GM12878 (cell line): ENCODE results near the gene GBA3. TPM values are rescaled to one million over a fixed set of nuclear protein-coding genes. Genes with fewer than 3 reads are reported as not detected.

Experiments
- ATAC-seq: fragments of 200-7000 bp; cut with Tn5 transposase; 3 replicates; pipeline ENCODE4 v1.9.1; 2020; ENCODE audit warnings: mild to moderate bottlenecking, moderate library complexity
- BruUV-seq: library from RNA; stranded (reverse); fragments of 400-500 nt; replicated peaks from 2 replicates; lab custom pipeline; 2021; lab: Mats Ljungman, UMichigan
- CTCF ChIA-PET: fragments of 300-600 bp; sonication (Branson Sonifier 250); formaldehyde crosslinking; extraction: SDS; loops from one replicate; lab custom pipeline; 2021; ENCODE audit warnings: inconsistent platforms; lab: Yijun Ruan, JAX
- POLR2A ChIA-PET: fragments of 350-600 bp; formaldehyde crosslinking; extraction: SDS; loops from one replicate; lab custom pipeline; 2021; ENCODE audit warnings: inconsistent platforms; lab: Charles Lee
- RAD21 ChIA-PET: fragments of 300-600 bp; sonication (Branson Sonifier 250); formaldehyde crosslinking; loops from one replicate; lab custom pipeline; 2023; ENCODE audit warnings: antibody characterized with exemption; ENCODE audit not compliant: unreplicated experiment; lab: Charles Lee
- SMC1A ChIA-PET: fragments of 300-600 bp; sonication (Branson Sonifier 250); formaldehyde crosslinking; loops from one replicate; lab custom pipeline; 2023; ENCODE audit not compliant: unreplicated experiment, uncharacterized antibody; lab: Charles Lee
- DNase-seq: peaks from one replicate; pipeline ENCODE4 v3.0.0-alpha.2; 2011; ENCODE audit warnings: low read depth, low spot score
- FAIRE-seq: peaks from 3 replicates; lab custom pipeline; 2011; peaks lifted over from hg19 to GRCh38; lab: Jason Lieb, UNC
- H2AFZ ChIP-seq: 2 replicates; pipeline ENCODE4 v1.6.0; 2011; ENCODE audit warnings: low read depth, low read length, control low read depth; ENCODE audit not compliant: control insufficient read depth
- H3K27ac ChIP-seq: 2 replicates; pipeline ENCODE4 v1.5.1; 2011; ENCODE audit warnings: control low read depth; ENCODE audit not compliant: control insufficient read depth, insufficient read depth
- H3K27me3 ChIP-seq, 2 experiments: replicated peaks in 1 of 2; 2 replicates each; pipeline versions ENCODE4 v1.6.0 to v1.6.1; 2011; ENCODE audit warnings: low read length in 1 of 2; ENCODE audit not compliant: control insufficient read depth in 2 of 2, insufficient read depth in 2 of 2
- H3K36me3 ChIP-seq, 2 experiments: 2 replicates each; pipeline ENCODE4 v1.5.1; 2011; ENCODE audit warnings: low read length in 1 of 2; ENCODE audit not compliant: control insufficient read depth in 2 of 2, insufficient read depth in 2 of 2
- H3K4me1 ChIP-seq: 2 replicates; pipeline ENCODE4 v1.6.1; 2011; ENCODE audit warnings: mild to moderate bottlenecking, low read length, moderate library complexity, mixed read lengths; ENCODE audit not compliant: control insufficient read depth, insufficient read depth
- H3K4me2 ChIP-seq: 2 replicates; pipeline ENCODE4 v1.6.0; 2011; ENCODE audit warnings: control low read depth; ENCODE audit not compliant: control insufficient read depth, insufficient read depth
- H3K4me3 ChIP-seq: fragments of 200-600 bp; sonication (generic); 2 replicates; pipeline ENCODE4 v1.5.1; 2016
- H3K79me2 ChIP-seq: 2 replicates; pipeline ENCODE4 v1.6.0; 2011; ENCODE audit warnings: low read length; ENCODE audit not compliant: control insufficient read depth, insufficient read depth
- H3K9ac ChIP-seq: 2 replicates; pipeline ENCODE4 v1.8.0; 2011; ENCODE audit warnings: low read length, control low read depth, mixed read lengths; ENCODE audit not compliant: control insufficient read depth, insufficient read depth
- H3K9me3 ChIP-seq: replicated peaks from 3 replicates; pipeline ENCODE4 v1.5.1; 2011; ENCODE audit warnings: mild to moderate bottlenecking, low read length; ENCODE audit not compliant: control insufficient read depth, insufficient read depth
- H4K20me1 ChIP-seq: 2 replicates; pipeline ENCODE4 v1.6.0; 2011; ENCODE audit not compliant: control insufficient read depth, insufficient read depth
- GATAD2B ChIP-seq: fragments of 450-650 bp; conservative IDR thresholded peaks from 2 replicates; pipeline ENCODE4 v1.6.1; 2017; ENCODE audit warnings: low read depth, mild to moderate bottlenecking, moderate library complexity
- KDM1A ChIP-seq: fragments of 200-600 bp; sonication (generic); IDR thresholded peaks from 2 replicates; pipeline ENCODE4 v1.6.1; 2016; ENCODE audit warnings: borderline replicate concordance
- MEF2A ChIP-seq: IDR thresholded peaks from 2 replicates; pipeline ENCODE4 v1.6.1; 2011; ENCODE audit warnings: low read depth, mild to moderate bottlenecking, low read length, moderate library complexity; ENCODE audit not compliant: insufficient read depth
- MYC ChIP-seq: IDR thresholded peaks from 2 replicates; pipeline ENCODE4 v1.6.1; 2011; ENCODE audit warnings: mild to moderate bottlenecking, low read length, moderate library complexity, inconsistent platforms; ENCODE audit not compliant: insufficient read depth, insufficient replicate concordance, insufficient read length, severe bottlenecking
- POLR2AphosphoS2 ChIP-seq: IDR thresholded peaks from 2 replicates; pipeline ENCODE4 v1.6.1; 2011; ENCODE audit warnings: low read depth, mild to moderate bottlenecking, low read length, improper control_type of control experiment, moderate library complexity
- POLR2AphosphoS5 ChIP-seq: IDR thresholded peaks from 2 replicates; pipeline ENCODE4 v1.6.1; 2011; ENCODE audit warnings: mild to moderate bottlenecking, low read length, inconsistent platforms
- RAD21 ChIP-seq: IDR thresholded peaks from 2 replicates; pipeline ENCODE4 v1.6.1; 2011; ENCODE audit warnings: mild to moderate bottlenecking, low read depth, low read length, moderate library complexity; ENCODE audit not compliant: insufficient read depth
- SP1 ChIP-seq: IDR thresholded peaks from one replicate; pipeline ENCODE4 v1.6.1; 2011; ENCODE audit warnings: low read depth, low read length
- SRF ChIP-seq, 2 experiments: IDR thresholded peaks; 2 replicates each; pipeline ENCODE4 v1.6.1; 2011; ENCODE audit warnings: low read depth in 2 of 2, low read length in 2 of 2, mild to moderate bottlenecking in 1 of 2, moderate library complexity in 1 of 2
- ZNF217 ChIP-seq: fragments of 450-650 bp; IDR thresholded peaks from 2 replicates; pipeline ENCODE4 v1.6.1; 2017; ENCODE audit warnings: antibody characterized with exemption, mild to moderate bottlenecking
- WGBS: methylation state at CpG from one replicate; pipeline ENCODE4 v1.1.6; 2016; ENCODE audit warnings: low lambda C conversion rate; ENCODE audit not compliant: insufficient replicate concordance, insufficient coverage; ENCODE audit errors: missing lambda C conversion rate; 5-methylcytosine and 5-hydroxymethylcytosine counted together
- in situ Hi-C: fragments of 300-500 bp; cut with MboI; formaldehyde crosslinking; loops from 9 replicates; pipeline ENCODE4 v1.14.3; 2018; ENCODE audit warnings: mixed read lengths
- intact Hi-C: fragments of 100-400 bp; cut with micrococcal nuclease; formaldehyde crosslinking; loops from one replicate; pipeline ENCODE4 v1.14.2; 2022; ENCODE audit not compliant: unreplicated experiment
- polyA plus RNA-seq, 11 experiments: library from polyadenylated mRNA; depleted of rRNA in 4 of 11; unstranded in 6 of 11; stranded (reverse) in 5 of 11; fragments of >200 nt; fragmentation: Nextera tagmentation in 4 of 11; fragmentation: Illumina TruSeq in 1 of 11; extraction: Ambion mirVana in 4 of 11; extraction: Trizol in 1 of 11; gene quantifications; 1 replicate in 1 of 11; 2 replicates in 10 of 11; pipeline versions ENCODE4 v1.2.1 to v1.2.3, GENCODE V29; 2011 to 2016; ENCODE audit warnings: inconsistent platforms in 2 of 11, missing spikeins in 2 of 11, low read depth in 1 of 11
- total RNA-seq, 4 experiments: library from RNA; depleted of rRNA in 3 of 4; stranded (reverse); fragments of >200 nt in 3 of 4; fragmentation: Illumina TruSeq in 1 of 4; extraction: Trizol in 1 of 4; gene quantifications; 2 replicates each; pipeline versions ENCODE4 v1.2.1 to v1.2.3, GENCODE V29; 2013 to 2021
- TF ChIP-seq, protein P1 (sequence below): fragments of 450-650 bp; IDR thresholded peaks from 2 replicates; pipeline ENCODE4 v1.6.1; 2018; ENCODE audit warnings: borderline replicate concordance, mild to moderate bottlenecking; ENCODE audit not compliant: partially characterized antibody
- TF ChIP-seq, protein P2 (sequence below): fragments of 450-650 bp; IDR thresholded peaks from 2 replicates; pipeline ENCODE4 v1.6.1; 2016; ENCODE audit warnings: mild to moderate bottlenecking
- TF ChIP-seq, protein P3 (sequence below): fragments of 450-650 bp; formaldehyde crosslinking; IDR thresholded peaks from 2 replicates; pipeline ENCODE4 v1.4.0; 2022; ENCODE audit warnings: mild to moderate bottlenecking, moderate library complexity
- TF ChIP-seq, protein P4 (sequence below): IDR thresholded peaks from 2 replicates; pipeline ENCODE4 v1.6.1; 2012; ENCODE audit warnings: low read depth, low read length, improper control_type of control experiment

GBA3 gene
- total and polyA plus RNA-seq, 10 of the 15 experiments (the other 5 are each of a cell fraction or from before 2014, with no cell fraction given) = 0.10 to 7.2 (median 0.27) TPM

DNA sequence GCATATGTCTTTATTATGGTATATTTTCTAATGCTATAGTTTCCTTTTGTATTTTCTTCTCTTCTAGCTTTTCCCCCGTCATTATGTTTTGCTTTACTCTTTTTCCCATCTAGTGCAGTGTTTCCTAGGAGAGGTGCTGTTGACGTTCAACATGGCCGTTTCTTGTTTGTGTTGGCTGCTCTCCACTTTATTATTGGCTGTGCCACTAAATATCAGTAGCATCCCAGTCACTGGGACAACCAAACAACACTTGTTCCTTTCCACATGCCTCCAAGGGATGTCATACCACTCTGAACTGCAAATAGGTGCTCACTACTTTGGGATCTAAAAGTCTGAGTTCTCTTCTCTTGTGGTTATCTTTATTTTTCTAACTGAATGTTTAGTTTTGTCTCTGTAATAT, 26.5 kb downstream of the GBA3 start (continued):
- TF ChIP-seq, protein P1, sequence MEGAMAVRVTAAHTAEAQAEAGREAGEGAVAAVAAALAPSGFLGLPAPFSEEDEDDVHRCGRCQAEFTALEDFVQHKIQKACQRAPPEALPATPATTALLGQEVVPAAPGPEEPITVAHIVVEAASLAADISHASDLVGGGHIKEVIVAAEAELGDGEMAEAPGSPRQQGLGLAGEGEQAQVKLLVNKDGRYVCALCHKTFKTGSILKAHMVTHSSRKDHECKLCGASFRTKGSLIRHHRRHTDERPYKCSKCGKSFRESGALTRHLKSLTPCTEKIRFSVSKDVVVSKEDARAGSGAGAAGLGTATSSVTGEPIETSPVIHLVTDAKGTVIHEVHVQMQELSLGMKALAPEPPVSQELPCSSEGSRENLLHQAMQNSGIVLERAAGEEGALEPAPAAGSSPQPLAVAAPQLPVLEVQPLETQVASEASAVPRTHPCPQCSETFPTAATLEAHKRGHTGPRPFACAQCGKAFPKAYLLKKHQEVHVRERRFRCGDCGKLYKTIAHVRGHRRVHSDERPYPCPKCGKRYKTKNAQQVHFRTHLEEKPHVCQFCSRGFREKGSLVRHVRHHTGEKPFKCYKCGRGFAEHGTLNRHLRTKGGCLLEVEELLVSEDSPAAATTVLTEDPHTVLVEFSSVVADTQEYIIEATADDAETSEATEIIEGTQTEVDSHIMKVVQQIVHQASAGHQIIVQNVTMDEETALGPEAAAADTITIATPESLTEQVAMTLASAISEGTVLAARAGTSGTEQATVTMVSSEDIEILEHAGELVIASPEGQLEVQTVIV = no peak
- TF ChIP-seq KDM1A (no peak), GATAD2B (no peak)
- TF ChIP-seq, protein P2, sequence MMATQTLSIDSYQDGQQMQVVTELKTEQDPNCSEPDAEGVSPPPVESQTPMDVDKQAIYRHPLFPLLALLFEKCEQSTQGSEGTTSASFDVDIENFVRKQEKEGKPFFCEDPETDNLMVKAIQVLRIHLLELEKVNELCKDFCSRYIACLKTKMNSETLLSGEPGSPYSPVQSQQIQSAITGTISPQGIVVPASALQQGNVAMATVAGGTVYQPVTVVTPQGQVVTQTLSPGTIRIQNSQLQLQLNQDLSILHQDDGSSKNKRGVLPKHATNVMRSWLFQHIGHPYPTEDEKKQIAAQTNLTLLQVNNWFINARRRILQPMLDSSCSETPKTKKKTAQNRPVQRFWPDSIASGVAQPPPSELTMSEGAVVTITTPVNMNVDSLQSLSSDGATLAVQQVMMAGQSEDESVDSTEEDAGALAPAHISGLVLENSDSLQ = no peak
- TF ChIP-seq, all 136 proteins: peak for 0

DNA sequence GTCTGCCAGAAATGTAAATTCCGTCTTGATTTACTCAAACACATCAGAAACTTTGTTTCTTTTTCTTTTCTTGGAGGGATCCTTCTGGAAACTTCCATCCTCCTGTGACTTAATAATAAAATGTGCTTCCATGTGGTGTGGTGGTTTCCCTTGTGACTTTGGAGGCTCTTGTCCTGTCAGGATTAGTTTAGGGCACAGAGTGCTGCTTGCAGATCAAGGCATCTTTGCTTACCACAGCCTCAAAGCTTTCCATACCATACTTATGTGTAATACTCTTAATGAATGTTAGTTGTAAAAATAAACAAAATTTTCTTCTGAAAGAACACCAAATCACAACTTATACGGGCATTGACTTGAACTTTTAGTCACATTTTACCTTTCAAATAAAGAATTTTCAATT, 27.4 kb downstream of the GBA3 start:
- no peaks in the 10 kb centered on the region for H3K36me3 ChIP-seq
- POLR2A ChIA-PET = interaction anchor here (0.7 kb wide), 1 partner anchor 47 kb away, joined by 5 read pairs; no protein-coding TSS in a partner anchor
- H3K27me3 ChIP-seq = no peaks in the 10 kb centered on the region
- intact Hi-C loops (no loop called here), in situ Hi-C loops (no loop called here)
- H2AFZ ChIP-seq = no peak overlapping the region
- SMC1A ChIA-PET = interaction anchor here (1.2 kb wide), 1 partner anchor 12 kb away, joined by 4 read pairs; no protein-coding TSS in a partner anchor
- H3K4me3 ChIP-seq = no peak overlapping the region
- no peaks in the 10 kb centered on the region for H3K4me1 ChIP-seq
- FAIRE-seq (no peak), DNase-seq (no peak), ATAC-seq (no peak)
- BruUV-seq = no TSS peak
- RAD21 ChIA-PET = interaction anchor here (0.7 kb wide), 1 partner anchor 242 kb away, joined by 3 read pairs; no protein-coding TSS in a partner anchor
- H3K9ac ChIP-seq = no peak overlapping the region
- WGBS = 0% methylated on average over 2 of the region's 2 CpGs
- no peak overlapping the region for H3K4me2 ChIP-seq
- no peaks in the 10 kb centered on the region for H4K20me1 ChIP-seq
- no peaks in the 10 kb centered on the region for H3K79me2 ChIP-seq
- H3K9me3 ChIP-seq = no peaks in the 10 kb centered on the region
- no peak overlapping the region for H3K27ac ChIP-seq
- CTCF ChIA-PET = no interaction called here
- TF ChIP-seq RAD21 = no peak
- no peak for TF ChIP-seq SP1
- no peak for TF ChIP-seq MYC
- no peak for TF ChIP-seq POLR2AphosphoS5
- no peak for TF ChIP-seq MEF2A
- TF ChIP-seq SRF (IDR thresholded peaks at IDR 0.05; ENCODE audit: low read depth in 2 of 2, low read length in 2 of 2) = no peak
- TF ChIP-seq POLR2AphosphoS2 = no peak
- TF ChIP-seq, protein P3, sequence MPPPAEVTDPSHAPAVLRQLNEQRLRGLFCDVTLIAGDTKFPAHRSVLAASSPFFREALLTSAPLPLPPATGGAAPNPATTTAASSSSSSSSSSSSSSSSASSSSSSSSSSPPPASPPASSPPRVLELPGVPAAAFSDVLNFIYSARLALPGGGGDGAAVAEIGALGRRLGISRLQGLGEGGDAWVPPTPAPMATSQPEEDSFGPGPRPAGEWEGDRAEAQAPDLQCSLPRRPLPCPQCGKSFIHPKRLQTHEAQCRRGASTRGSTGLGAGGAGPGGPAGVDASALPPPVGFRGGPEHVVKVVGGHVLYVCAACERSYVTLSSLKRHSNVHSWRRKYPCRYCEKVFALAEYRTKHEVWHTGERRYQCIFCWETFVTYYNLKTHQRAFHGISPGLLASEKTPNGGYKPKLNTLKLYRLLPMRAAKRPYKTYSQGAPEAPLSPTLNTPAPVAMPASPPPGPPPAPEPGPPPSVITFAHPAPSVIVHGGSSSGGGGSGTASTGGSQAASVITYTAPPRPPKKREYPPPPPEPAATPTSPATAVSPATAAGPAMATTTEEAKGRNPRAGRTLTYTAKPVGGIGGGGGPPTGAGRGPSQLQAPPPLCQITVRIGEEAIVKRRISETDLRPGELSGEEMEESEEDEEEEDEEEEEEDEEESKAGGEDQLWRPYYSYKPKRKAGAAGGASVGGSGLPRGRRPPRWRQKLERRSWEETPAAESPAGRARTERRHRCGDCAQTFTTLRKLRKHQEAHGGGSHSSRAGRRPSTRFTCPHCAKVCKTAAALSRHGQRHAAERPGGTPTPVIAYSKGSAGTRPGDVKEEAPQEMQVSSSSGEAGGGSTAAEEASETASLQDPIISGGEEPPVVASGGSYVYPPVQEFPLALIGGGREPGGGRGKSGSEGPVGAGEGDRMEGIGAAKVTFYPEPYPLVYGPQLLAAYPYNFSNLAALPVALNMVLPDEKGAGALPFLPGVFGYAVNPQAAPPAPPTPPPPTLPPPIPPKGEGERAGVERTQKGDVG (CRISPR knock-in tag) = no peak
- TF ChIP-seq, protein P4, sequence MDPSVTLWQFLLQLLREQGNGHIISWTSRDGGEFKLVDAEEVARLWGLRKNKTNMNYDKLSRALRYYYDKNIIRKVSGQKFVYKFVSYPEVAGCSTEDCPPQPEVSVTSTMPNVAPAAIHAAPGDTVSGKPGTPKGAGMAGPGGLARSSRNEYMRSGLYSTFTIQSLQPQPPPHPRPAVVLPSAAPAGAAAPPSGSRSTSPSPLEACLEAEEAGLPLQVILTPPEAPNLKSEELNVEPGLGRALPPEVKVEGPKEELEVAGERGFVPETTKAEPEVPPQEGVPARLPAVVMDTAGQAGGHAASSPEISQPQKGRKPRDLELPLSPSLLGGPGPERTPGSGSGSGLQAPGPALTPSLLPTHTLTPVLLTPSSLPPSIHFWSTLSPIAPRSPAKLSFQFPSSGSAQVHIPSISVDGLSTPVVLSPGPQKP = no peak
- TF ChIP-seq ZNF217 = no peak
